Stimulated activated CD4-positive, alpha-beta T cell treated with anti-CD3 and anti-CD28 coated beads, TNF-alpha, amount 100 ng/mL, for 24 hours (primary cell): ENCODE data around the gene KRTAP10-3.
A peak's percentile ranks its signal among the peaks of the same experiment; 100 is the strongest.

Experiments used
- DNase-seq, 3 experiments: peaks; one replicate each; pipeline ENCODE4 v3.0.0-alpha.2; 2020; ENCODE audit warnings: low read depth in 3 of 3

Gene KRTAP10-3

DNA sequence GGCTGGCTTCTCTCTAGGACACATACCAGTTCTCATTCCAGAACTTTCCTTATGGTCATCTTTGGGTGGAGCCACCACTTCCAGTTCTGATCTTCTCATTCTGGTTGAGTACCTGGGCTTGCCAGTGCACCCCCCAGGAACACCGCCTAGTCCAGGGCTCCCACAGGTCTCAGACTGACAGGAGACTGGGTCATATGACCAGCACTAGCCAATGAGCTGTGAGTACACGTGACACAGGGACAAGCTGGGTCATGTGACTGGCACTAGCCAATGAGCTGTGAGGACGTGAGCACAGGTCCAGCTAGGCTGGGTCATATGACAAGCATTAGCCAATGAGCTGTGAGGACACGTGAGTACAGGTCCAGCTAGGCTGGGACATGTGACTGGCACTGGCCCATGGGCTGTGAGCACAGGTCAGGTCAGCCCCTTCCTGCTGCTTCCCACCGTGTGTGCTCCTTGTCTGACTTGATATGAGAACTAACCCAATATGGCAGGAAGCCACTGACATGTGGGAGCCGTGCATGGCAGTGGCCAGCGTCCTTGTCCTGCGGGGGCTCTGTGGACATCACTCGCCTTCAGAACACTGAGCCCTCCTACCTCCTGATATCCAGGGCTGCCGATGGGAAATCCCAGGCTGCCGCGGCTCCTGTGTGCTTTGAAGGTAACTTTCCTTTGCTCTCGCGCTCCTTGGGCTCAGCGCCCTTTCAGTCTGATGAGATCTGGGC, 41.3 kb downstream of the KRTAP10-3 start:
- DNase-seq: peak in 1 of 3 experiments; percentile 31

DNA sequence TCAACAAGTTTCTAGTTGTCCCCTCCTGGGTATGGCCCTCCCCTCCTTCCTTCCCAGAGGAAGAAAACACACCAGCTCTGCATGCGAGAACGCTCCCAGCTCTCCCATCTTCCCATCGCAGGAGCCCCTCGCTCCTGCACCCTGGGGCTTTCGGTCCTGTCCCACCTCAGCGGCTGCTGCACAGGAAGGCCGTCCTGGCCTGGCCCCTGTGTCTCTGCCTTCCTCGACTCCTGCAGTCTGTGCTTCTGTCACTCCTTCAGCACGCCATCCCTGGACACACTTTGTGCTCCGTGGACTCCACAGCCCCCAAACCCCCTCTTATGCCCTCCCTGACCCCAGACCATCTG, 41.8 kb downstream of the KRTAP10-3 start:
- DNase-seq: no peak

DNA sequence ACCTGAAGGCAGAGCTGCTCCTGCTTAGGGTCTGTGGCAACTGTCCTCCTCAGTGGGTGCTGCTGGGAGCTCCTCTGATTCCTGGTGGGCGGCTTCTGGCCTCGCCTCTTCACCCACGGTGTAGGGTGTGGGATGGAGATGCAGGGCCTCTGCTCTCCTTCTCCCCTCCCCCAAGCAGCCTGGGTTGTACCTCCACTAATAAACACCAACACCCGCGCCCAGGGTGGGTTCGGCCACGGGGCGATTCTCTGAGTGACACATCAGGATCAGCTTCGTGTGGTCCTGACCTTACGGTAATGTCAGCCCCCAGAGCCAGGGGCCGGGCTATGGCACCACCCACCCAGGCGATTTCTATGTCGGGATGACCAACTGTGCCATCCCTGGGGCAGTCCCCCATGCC, 42.3 kb downstream of the KRTAP10-3 start:
- DNase-seq: no peak

DNA sequence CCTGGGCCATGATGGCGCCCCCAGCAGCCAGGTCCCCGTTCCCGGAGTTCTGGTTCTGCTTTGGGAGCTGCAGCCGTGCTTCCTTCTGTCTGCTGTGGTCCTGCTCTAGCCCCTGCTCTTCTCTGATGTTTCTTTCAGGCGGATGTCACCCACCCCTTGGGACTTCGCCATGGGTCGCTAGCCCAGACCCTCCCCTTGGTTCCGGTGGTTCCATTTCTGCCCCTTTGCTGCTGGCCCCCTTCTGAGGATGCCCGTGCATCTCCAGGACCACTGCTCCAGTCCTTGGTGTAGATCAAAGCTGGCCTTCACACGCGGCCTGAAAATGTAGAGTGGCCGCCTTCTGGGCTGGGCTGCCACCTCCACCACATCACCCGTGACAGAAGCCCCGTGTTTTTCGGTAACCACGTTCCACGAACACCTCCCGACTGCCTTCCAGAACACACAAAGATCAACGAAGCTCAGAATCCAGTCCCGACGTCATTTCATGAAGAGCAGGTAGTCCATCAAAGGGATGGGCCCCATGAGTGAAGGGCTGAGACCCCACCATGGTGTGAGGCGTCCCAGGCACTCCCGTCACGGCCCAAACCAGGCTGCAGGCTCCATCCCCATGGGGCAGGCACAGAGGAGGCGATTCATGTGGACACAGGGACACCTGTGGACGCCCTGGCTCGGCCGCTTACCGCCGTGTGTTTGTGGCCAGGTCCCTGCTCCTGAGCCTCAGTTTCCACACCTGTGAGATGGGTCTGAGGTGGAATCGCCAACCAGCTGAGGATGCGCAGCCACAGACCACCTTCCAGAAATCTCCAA, 43.0 kb downstream of the KRTAP10-3 start:
- no peak for DNase-seq

DNA sequence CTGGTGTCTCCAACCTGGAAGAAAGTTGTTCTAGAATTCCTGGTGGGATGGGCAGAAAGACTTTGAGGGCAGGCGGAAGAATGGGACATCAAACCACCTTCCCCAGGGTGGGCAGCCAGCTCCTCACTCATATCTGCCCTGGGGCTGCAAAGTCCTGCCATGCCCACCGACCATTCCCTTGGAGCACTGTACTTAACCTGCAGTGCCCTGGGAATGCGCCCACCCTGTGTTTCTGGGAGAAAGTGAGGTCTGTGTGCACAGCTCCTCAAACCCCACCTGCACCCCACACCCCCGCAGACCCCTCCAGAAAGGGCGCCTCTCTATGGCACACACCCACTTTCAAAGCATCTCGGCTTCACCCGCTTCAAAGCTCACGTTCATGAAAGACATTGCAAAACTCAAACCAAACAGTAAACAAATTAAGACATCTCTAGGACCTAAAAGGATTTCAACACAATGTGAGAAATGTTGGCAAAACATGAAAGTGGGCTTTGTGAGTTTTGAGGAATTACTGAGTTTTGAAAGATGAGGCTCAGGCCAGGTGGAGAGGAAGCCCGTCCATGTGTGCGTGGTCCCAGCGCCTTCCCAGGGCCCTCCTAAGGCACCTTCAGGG, 43.7 kb downstream of the KRTAP10-3 start:
- no peak for DNase-seq

DNA sequence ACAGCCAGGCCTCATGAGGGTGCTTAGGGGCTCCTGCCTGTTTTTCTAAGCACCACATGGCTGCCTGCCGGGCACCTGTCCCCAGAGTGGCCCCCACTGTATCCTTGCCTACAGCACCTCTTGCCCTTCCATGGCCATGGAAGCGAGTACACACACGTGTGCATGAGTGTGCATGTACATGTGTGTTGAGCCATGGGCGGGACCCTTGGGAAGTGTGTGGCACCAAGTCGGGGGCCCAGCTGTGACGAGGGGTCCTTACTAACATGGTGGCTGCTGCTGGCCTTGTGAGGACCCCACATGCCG, 44.4 kb downstream of the KRTAP10-3 start:
- no peak for DNase-seq

DNA sequence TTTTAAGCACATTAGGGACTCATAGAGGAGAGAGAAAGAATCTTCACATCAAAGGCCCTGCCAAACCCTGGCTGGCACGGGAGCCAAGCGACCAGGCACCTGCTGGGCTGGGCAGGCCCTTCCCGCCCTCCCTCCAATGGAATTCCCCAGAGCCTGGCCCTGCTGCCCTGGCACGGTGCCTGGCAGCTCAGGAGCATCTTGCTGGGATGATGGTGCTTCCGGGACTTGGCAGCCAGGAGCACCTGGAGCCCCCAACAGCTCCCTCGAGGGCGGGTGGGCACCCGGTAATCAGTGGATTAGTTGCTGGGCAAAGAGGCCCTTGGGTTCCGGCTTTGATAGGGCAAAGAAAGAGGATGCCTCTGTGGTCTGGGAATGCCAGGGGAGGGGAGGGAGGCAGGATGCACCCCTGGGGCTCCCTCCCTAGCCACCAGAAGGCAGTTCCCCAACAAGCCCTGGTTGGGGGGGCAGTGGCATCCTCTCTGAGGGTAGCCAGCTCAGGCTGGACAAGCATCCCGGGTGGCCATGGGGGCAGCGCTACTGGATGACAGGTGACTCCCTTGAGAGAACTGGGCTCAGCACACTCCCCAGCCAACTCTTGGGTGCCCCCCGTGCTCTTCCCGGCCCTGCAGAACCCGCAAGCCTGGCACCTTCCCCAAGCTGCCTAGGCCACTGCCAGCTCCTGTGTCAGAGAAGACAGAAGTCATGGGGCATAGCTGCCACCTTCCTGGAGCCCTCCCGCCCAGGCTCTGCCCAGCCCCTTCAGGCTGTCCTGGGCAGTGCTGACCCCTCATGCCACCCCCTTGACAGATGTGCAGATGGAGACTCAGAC, 45.0 kb downstream of the KRTAP10-3 start:
- DNase-seq: no peak

DNA sequence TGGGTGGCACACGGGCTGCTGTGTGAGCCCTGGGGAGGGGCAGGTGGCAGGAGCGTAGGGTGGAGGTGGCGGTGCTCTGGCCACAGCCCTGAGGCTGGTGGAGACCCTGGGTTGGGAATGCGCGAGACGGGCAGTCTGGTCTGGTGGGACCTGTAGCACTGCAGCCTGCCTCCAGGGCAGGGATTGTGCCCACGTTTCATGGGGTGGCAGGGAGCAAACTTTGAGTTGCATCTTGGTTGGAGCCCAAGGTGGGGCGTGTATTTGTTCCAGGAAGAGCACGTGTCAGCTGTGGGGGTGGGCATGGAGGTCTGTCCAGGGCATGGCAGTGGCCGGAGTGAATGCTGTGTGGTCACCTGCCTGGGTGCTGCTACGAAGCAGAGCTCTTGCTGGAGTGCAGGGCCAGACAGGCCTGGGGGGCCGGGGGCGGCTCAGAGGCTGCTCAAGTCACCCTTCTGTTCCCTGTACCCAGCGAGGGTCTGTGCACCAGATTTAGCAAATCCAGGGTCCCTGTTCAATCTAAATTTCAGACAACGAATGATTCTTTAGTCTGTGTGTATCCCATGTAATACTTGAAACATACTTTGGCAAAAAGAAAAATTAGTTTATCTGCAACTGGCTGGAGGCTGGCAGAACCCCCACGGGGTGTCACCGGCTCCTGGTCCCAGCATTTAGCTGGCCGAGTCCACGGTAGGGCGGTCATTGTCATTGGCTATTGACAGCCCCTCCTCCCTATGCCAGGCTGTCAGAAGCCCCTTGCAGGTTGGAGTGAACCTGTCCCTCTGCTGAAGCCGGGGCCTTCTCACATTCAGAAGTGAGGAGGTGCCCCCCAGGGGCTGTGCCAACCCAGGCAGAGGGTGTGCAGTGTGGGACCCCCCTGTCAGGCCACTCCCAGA, 45.9 kb downstream of the KRTAP10-3 start:
- no peak for DNase-seq

DNA sequence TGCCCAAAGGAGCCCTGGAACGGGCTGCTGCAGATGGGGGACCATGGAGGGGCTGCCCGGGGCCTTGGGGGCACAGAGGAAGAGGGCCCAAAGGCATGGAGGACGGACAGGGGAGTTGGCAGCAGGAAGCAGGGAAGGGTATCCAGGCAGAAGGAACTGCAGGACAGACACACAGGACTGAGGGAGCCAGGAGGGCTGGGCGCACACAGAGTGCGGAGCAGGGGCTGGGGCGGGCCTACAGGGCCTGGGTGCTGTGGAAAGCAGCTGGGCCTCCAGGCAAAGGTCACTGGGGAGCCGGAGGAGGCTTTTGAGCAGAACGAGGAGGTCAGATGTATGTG, 46.7 kb downstream of the KRTAP10-3 start:
- DNase-seq: no peak

DNA sequence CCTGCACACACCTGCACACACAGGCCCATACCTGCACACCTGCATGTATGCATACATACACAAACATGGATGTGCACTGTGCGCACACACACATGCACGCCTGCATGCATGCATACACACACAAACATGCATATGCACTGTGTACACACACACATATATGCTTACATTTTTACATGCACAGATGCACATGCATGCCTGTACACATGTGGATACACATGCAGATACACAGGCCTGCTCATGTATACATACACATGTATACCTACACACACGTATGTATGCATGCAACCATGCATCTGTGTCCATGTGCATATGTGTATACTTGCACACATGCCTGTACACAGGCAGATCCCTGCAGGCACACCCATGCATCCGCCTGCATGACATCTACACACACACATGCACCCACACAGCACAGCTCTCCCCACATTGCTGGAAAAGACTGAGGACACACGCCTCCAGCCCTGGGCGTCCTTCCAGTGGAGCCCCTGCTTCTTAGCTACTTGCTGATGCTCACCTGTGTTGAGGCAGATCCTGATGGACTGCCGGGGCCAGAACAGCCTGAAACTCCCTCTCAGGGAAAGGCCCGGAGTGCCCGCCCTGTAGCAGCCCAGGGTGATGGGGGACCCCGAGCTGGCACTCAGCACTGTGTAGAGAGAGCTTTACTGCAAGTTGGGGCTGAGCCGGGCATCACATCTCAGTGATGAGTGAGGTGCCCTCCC, 47.2 kb downstream of the KRTAP10-3 start:
- DNase-seq: no peak

DNA sequence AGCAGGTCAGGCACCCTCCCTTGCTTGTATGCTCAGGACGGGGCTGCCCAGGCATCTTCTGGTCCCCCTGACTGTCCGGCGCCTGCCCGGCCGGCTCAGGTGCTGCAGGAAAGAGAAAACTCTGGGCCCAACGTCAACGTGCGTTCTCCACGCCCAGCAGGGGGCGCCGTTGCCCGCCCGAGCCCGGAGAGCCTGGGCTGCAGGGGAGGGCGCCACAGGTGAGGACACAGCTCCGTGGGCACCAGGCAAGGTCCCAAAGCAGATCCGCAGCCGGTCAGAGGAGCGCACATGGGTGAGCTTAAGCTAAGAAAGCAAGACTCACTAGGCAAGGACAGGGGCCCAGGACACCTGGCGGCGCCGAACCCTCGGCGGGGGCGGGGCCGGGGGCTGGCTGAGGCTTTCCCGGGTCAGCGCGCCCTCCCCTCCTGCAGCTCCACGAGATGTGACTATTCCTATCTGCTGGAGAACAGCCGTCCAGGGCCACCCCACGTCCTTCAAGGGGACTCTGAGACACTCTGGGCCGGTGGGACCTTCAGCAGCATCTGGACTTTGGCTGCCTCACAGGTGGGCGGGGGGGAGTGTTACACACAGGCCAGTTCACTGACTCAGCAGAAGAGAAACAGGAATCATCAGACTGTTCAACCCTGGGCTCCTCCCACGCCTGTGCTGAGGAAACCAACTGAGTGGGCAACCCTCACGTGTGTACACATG, 47.9 kb downstream of the KRTAP10-3 start:
- peak; percentile 50 to 70 (median 61) for DNase-seq

DNA sequence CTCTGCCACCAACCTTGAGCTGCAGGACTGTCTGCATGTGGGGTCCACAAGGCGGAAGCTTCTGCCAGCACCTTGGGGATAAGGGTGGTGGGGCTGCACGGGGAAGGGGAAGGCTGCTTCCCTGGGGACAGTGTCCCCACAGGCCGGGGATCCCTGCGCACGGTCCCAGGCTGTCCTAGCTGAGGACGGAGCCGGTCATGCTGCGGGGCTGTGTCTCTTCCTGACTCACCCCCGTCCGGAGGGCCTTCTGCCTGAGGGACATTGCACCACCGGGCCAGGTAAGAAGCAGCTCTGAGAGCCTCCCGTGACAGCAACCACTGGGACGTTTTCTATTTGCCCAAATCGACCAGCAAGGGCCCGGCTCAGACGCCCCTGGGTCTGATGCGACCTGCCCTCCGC, 48.5 kb downstream of the KRTAP10-3 start:
- no peak for DNase-seq

DNA sequence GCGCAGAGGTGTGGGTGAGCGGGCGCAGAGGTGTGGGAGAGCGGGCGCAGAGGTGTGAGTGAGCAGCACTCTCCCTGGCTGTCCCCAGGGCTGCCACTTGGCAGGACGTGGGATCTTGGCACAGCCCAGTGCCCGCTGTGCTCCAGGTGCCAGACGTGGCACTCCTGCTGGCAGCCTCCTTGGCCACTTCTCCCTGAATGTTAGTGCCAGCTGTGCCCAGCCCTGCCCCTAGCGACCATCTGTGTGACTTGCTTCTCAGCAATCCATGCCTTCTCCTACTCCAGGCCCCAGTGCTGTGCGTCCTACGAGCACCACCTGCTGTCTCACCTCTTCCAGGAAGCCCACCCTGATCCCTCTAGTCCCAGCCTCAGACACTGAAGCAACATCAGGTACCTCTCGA, 49.1 kb downstream of the KRTAP10-3 start:
- DNase-seq: no peak

DNA sequence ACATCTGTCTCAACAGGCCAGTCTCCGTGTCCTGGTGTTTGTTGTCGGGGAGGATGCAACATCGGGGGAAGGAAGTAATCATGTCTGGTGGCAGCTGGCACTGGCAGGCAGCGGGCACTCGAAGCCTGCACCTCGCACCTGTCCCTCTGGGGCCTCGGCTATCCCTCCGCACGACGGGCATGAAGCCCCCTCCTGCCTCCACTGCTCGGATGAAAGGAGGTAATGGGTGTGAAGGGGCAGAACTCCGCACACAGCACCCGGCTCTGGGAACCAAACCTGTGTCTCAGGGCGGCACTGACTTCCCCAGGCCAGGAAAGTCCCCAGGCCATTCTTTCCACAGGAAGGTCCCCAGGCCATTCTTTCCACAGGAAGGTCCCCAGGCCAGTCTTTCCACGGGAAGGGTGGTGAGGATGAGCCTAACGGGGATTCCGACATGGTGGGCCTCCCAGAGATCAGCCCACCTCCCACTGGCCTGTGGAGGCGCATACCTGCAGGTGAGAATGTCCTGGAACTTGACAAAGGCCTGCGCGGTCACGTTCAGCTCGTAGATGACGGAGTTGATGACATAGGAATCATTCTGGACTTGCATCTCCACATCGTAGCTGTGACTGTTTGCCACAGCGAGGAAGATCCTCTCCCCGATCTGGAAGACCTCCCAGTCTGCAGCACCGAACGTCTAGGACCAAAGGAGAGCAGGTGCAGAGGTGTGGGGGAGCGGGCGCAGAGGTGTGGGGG, 49.7 kb downstream of the KRTAP10-3 start:
- no peak for DNase-seq

DNA sequence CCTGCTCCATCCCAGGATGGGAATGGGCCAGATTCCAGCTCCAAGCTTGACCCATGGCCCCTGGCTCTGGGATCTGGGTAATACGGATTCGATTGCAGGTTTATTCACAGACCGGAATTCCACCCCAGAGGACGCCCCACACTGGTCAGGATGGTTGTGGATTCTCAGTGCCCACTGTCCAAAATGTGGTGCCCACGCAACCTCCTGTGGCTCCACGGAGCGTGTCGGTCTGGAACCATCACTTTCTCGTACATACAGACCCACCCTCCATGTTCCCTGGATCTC, 50.2 kb downstream of the KRTAP10-3 start:
- DNase-seq: no peak
